Raji (cell line): Measurements from ENCODE around the gene S1PR3.

ENCODE experiments used
- POLR2A ChIP-seq: IDR thresholded peaks from 2 replicates; pipeline ENCODE4 v1.6.1; 2011; ENCODE audit warnings: low read depth, low read length, control low read depth; ENCODE audit not compliant: insufficient read depth

The S1PR3 gene

DNA sequence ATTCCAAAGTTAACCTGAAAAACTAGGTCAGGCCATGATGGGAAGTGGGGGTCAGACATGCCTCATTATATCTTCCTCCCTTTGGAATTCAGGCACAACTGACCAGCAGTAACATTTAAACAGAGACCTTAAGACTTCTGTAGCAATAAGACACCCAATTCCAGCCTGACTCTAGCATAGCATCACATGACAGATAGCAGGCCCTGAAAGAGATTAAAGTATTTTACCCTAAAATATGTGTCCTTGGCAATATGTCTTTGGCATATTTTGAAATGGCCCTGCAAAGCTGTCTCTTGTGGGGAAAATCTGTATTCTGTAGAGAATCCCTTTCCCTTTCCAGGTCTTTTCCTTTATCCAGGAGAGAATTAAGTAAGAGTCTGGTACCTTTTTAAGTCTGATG lies 34.3 kb downstream of the S1PR3 start:
- no peak for TF ChIP-seq POLR2A

DNA sequence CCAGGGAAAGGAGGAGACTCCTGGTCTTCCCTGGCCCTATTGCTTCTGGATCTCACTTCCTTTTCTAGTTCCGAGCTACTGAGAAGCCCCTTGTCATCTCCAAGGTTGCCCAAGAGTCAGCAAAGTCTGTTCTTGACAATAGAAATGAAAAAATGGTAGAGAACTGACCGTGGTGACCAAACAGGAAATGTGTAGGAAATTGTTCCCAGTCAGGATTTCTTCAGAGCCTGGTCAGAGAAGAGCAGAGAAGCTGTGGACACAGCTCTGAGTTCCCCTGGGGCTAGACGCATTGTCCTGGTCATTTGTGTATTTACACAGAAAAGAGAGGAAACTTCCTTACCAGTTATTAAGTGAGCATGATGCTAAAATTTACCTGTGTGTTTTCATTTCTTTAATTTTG lies 35.6 kb downstream of the S1PR3 start:
- no peak for TF ChIP-seq POLR2A

DNA sequence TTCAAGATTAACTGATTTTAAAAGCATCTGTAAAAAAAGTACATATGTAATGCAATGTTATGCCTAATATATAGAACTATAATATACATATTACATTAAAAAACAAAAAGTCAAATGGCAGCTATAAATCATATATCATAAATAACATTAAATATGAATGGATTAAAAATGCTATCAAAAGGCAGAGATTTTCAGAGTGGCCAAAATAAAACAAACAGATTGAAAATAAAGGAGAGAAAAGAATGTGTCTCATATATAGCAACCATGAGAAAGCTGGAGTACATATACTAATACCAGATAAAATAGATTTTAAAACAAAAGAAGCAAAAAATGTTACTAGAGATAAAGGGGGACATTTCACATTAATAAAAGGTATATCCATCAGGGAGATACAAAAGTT lies 38.5 kb downstream of the S1PR3 start:
- no peak for TF ChIP-seq POLR2A

GRCh38 chr9:89032173-89032572 lies 40.9 kb downstream of the S1PR3 start:
- TF ChIP-seq POLR2A = no peak

- no peak for TF ChIP-seq POLR2A
Observed at GRCh38 chr9:89032661-89033060, 41.4 kb downstream of the S1PR3 start.

DNA sequence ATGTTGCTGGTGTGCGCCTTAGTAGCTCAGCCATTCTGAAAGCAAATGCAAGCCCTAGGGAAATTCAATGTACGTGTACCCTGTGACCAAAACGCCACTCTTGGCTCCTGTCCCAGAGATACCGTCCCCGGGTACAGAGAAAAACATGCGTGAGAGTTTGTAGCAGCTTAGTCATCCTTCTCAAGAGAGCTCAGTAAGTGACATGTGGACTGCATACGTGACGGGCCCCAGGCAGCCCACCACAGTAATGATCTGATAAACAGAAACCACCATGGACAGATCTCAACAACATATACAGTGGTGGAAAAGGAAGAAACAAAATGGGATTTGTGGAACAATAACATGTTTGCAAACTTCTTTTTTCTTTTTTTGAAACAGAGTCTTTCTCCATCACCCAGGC lies 45.1 kb downstream of the S1PR3 start:
- no peak for TF ChIP-seq POLR2A

DNA sequence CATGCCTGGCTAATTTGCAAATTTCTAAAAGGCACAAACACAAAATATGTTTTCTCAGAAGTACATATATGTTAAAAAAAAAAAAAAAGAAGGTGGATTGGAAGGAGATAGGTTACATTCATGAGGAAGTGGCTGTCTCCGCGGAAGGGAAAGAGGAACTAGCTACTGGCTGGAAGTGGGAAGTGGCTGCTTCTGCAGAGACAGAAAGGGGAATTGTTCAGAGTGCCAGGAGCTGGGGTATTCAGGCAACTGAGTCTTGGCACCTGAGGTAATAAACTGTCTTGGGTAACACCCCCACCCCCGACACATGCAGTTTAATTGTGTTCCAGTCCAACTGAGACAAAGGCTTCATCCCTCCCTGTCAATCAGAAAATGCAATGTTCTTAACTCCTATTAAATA lies 45.6 kb downstream of the S1PR3 start:
- TF ChIP-seq POLR2A = no peak

- TF ChIP-seq POLR2A = no peak
Observed at GRCh38 chr9:89037346-89037745, 46.1 kb downstream of the S1PR3 start.

DNA sequence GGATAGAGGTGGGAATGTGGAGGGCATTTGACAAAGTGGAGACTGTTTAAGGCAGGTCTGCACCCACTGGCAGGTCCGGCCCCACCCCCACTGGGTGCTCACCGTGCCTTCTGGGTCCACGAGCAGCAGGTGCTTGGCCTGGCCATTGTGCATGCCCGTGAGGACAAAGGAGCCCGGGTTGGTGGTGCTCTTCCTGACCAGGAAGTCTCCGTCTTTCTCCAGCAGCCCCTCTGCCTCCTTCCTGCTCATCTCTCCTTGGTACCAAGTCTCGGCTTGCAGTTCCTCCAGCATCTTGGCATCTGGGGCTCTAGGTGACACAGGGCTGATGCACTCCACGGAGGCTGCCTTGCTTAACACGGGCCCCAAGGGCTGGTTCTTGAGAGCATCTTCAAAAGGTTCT lies 46.6 kb downstream of the S1PR3 start:
- TF ChIP-seq POLR2A = no peak

GRCh38 chr9:89038382-89039103 lies 47.3 kb downstream of the S1PR3 start:
- no peak for TF ChIP-seq POLR2A

GRCh38 chr9:89039104-89039465 lies 47.8 kb downstream of the S1PR3 start:
- no peak for TF ChIP-seq POLR2A

- TF ChIP-seq POLR2A = no peak
Observed at GRCh38 chr9:89039664-89040063, 48.4 kb downstream of the S1PR3 start.

GRCh38 chr9:89042984-89043383 lies 51.7 kb downstream of the S1PR3 start:
- no peak for TF ChIP-seq POLR2A

GRCh38 chr9:89044104-89044503 lies 52.8 kb downstream of the S1PR3 start:
- TF ChIP-seq POLR2A = no peak

- no peak for TF ChIP-seq POLR2A
Observed at GRCh38 chr9:89044881-89045280, 53.6 kb downstream of the S1PR3 start.

DNA sequence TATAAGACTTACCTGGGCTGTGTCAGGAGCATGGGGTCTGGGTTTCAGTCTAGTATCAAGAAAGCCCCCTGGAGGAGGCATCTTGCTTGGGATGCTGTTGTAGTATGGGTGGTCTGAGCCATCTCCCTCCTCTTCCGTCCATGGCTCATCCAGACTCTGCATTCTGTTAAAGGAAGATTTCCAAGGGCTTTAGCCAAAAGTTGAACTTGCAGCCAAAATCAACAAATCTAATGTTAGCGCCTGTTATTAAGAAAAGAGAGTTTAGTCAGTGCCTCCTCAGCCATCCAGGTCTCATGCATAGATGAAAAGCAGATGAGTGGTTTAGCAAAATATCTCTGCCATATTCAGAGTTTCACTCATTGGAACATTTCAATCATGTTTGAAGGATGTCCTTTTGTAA lies 55.6 kb downstream of the S1PR3 start:
- TF ChIP-seq POLR2A = no peak

GRCh38 chr9:89047667-89048066 lies 56.4 kb downstream of the S1PR3 start:
- no peak for TF ChIP-seq POLR2A
